ENCODE measurements around the gene RDH14. TPM values are rescaled to one million over a fixed set of nuclear protein-coding genes. Genes with fewer than 3 reads are reported as not detected.

The RDH14 gene
- total and polyA plus RNA-seq, 10 of the 15 experiments (the other 5 are each of a cell fraction or from before 2014, with no cell fraction given): 15.5 to 33.4 (median 22.8) TPM

GRCh38 chr2:18560797-18561085 is 288 bp upstream of the RDH14 start:
- H3K9ac ChIP-seq (ENCODE audit: control insufficient read depth, insufficient read depth, low read length): peak overlapping the region; percentile 74
- no TSS peak for BruUV-seq (replicated peaks)
- ChIA-PET RAD21 (ENCODE audit: unreplicated experiment) (interaction anchor here (0.6 to 1.5 kb wide), 3 partner anchors 14 to 40 kb away, joined by 3 to 5 read pairs (median 4); no protein-coding TSS in a partner anchor), SMC1A (ENCODE audit: uncharacterized antibody, unreplicated experiment) (interaction anchor here (1.0 to 2.4 kb wide), 2 partner anchors 9 to 14 kb away, joined by 3 to 7 read pairs; no protein-coding TSS in a partner anchor), POLR2A (interaction anchor here (0.6 kb wide), 1 partner anchor 123 kb away, joined by 3 read pairs; no protein-coding TSS in a partner anchor), CTCF (interaction anchor here (0.8 to 1.5 kb wide), 2 partner anchors 8 to 192 kb away, joined by 3 read pairs; no protein-coding TSS in a partner anchor)
- no peaks in the 10 kb centered on the region for H3K27me3 ChIP-seq (replicated peaks in 1 of 2; ENCODE audit: control insufficient read depth in 2 of 2, insufficient read depth in 2 of 2, low read length in 1 of 2)
- peak overlapping the region; percentile 92 for H3K4me2 ChIP-seq (ENCODE audit: control insufficient read depth, insufficient read depth)
- FAIRE-seq: no peak
- no peaks in the 10 kb centered on the region for H3K9me3 ChIP-seq (replicated peaks; ENCODE audit: control insufficient read depth, insufficient read depth, low read length)
- intact Hi-C loops (cut with micrococcal nuclease; ENCODE audit: unreplicated experiment): loop anchor here (1.0 kb wide), 1 partner anchor 788 kb away; no protein-coding TSS in a partner anchor
- peak overlapping the region; percentile 99 for H2AFZ ChIP-seq (ENCODE audit: control insufficient read depth, low read depth, low read length)
- 2% methylated on average over 3 of the region's 3 CpGs for WGBS (ENCODE audit: insufficient coverage, insufficient replicate concordance, low lambda C conversion rate, missing lambda C conversion rate)
- H3K4me1 ChIP-seq (ENCODE audit: control insufficient read depth, insufficient read depth, low read length): no peaks in the 10 kb centered on the region
- H3K36me3 ChIP-seq (ENCODE audit: control insufficient read depth in 2 of 2, insufficient read depth in 2 of 2, low read length in 1 of 2): no peaks in the 10 kb centered on the region
- peaks cover 16% of the 10 kb centered on the region for H3K79me2 ChIP-seq (ENCODE audit: control insufficient read depth, insufficient read depth, low read length)
- TF ChIP-seq HDGF (IDR thresholded peaks at IDR 0.05) (peak; percentile 52; the same call in 1 of the 2 replicates), CUX1 (IDR thresholded peaks at IDR 0.05; ENCODE audit: insufficient replicate concordance, low read depth, low read length) (no peak), NRF1 (conservative IDR thresholded peaks at IDR 0.05; ENCODE audit: low read depth, low read length) (no peak), POU2F2 (IDR thresholded peaks at IDR 0.05; ENCODE audit: borderline replicate concordance, low read depth, low read length) (0 out of 3 replicates have a peak, but pooled peaks have one; percentile 16), POLR2AphosphoS5 (IDR thresholded peaks at IDR 0.05; ENCODE audit: low read length) (peak; percentile 33; the same call in 1 of the 2 replicates), RELB (IDR thresholded peaks at IDR 0.05; ENCODE audit: low read depth) (0 out of 2 replicates have a peak, but pooled peaks have one; percentile 18), PAX8 (IDR thresholded peaks at IDR 0.05) (no peak), TAF1 (IDR thresholded peaks at IDR 0.05; ENCODE audit: borderline replicate concordance, low read depth, low read length) (peak; percentile 63; the same call in 1 of the 2 replicates)
- peak overlapping the region; percentile 84; the same call in 1 of the 2 replicates for H3K27ac ChIP-seq (ENCODE audit: control insufficient read depth, insufficient read depth)
- H4K20me1 ChIP-seq (ENCODE audit: control insufficient read depth, insufficient read depth): no peaks in the 10 kb centered on the region
- H3K4me3 ChIP-seq: peak overlapping the region; percentile 82
- in situ Hi-C loops (cut with MboI): no loop called here
- no peak for ATAC-seq
- no peak for DNase-seq (ENCODE audit: low read depth, low spot score)
